ENCODE data around the gene KRTDAP.
"Not testable (repeated sequence)": the region's sequence is repeated elsewhere in the genome, so short reads cannot be mapped to it uniquely, and the experiment has no call there.

The KRTDAP gene

DNA sequence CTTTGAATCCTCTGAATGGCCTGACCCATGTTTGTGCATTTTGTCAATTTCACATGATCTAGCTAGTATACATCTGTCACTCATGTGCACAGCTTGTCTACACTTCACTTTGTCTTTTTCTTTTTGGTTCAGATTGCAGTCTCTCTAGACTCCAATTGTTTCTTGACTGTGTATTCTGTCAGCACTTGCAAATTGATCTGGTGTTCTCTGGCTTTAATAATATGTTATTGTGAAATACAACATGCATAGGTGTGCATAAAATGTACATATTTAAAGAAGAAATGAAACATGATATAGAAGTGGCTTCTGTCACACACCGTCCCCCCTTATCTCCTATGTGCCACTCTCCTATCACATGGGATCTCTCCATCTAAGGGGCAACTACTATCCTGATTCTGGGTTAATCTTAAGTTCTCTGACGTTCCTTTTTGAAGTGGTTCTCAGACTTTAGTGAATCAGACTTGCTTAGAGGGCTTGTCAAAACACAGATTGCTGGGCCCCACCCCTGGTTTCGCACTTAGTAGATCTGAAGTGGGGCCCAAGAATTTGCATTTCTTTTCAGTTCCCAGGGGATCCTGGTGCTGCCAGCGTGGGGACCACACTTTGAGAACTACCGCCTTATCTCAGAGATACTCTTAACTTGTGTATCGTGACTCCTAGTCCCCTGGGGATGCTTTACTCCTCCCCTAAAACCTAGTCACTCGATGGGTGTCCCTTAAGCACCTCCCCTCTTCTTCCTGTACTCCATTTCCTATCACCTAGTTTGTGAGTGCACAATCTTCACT lies 5.8 kb downstream of the KRTDAP start:
- no peak for DNase-seq (ENCODE audit: low read depth, low spot score)

DNA sequence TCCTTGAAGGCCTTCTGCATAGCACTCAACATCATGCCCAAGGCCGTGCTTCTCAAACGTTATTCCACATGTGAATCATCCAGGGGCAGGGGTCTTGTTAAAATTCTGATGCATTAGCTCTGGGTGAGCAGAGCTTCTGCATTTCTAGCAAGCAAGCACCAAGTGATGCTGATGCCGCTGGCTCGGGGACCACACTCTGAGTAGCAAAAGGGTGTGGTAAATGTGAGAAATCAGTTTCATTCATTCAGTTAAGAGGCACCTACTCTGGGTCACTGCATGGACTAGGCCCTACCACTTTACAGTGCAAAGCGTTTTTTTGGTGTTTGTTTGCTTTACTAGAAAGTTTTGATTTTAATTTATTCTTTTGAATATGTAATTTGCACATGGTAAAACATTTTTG lies 7.2 kb downstream of the KRTDAP start:
- DNase-seq (ENCODE audit: low read depth, low spot score), result no peak

DNA sequence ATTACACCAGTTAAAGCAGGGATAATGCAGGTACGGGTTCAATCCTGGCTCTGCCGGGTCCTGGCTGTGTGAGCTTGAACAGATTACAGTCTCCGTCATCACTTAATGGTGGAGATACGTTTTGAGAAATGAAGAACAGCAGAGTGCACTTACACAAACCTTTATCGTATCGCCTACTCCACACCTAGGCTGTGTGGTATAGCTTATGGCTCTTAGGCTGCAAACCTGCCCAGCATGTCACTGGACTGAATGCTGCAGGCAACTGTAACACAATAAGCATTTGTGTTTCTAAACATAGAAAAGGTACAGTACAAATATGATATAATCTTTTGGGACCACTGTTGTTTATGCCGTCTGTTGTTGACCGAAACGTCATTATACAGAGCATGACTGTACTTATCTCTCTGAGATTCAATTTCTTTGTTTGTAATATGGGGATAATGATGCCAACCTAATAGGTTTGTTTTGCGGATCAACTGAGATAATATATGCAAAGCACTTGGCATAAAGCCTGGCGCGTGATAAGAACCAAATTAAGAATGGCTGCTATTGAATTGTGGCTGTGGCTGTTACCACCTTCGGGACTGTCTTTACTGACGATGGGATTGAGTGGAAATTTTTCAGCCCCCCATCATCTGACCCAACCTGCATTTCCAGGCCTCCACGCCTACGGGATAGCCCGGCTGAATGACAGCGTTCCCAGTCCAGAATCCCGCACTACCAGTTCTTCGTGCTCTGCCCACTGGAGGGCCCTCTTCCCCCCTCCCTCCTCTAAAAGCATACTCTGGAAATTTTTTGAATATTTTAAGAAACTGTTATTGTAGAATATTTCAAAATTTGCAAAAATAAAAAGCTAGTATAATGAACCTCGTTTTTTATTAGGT lies 11.2 kb downstream of the KRTDAP start:
- DNase-seq (ENCODE audit: low read depth, low spot score), result no peak

DNA sequence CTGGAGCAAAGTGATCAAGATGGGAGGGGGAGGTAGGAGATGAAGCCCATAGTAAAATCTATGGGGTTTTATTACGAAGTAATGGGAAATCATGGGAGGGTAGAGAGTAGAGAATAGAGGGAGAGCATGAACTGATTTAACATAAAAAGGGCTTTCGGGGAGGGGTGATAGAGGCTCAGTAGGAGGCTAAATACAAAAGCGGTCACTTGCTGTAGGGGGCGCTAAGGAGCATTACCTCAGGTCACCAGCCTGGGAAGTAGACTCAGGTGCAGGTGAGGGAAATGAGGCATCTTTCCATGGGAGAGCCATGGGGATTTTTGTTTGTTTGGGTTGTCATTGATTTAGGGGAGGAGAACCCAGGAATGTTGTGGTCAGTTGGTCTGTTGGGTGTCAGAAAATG lies 14.1 kb downstream of the KRTDAP start:
- no peak for DNase-seq (ENCODE audit: low read depth, low spot score)

DNA sequence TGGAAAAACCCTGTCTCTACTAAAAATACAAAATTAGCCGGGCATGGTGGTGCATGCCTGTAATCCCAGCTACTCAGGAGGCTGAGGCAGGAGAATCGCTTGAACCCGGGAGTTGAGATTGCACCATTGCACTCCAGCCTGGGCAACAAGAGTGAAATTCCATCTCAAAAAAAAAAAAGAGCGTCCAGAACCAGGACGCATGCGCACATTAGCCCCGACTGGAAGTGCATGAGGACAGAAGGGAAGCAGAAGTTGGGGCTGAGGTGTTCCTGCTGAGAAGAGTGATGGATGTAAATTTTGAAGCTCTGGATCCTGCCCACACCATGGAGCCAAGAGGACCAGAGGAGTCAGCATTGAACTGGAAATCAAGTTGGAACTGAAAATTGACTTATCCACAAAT lies 15.7 kb downstream of the KRTDAP start:
- DNase-seq (ENCODE audit: low read depth, low spot score), result not testable (repeated sequence)

DNA sequence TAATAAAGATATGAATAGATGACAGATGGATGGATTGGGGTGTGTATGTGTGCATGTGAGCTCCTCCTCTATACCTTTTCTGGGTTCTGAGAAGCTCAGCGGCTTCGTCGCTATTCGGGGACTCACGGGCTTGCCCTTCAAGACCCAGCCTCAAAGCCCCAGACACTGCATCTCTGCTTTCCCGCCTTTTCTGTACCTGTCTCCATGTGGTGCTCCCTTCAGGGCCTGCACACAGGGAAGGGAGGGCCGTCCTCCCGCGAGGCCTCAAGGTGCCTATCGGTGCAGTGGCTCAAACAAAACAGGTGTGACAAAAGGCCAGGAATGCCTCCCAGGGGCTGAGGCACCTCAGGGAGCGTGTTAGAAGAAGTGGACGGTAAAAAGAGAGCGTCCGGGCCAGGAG lies 16.2 kb downstream of the KRTDAP start:
- DNase-seq (ENCODE audit: low read depth, low spot score), result no peak

DNA sequence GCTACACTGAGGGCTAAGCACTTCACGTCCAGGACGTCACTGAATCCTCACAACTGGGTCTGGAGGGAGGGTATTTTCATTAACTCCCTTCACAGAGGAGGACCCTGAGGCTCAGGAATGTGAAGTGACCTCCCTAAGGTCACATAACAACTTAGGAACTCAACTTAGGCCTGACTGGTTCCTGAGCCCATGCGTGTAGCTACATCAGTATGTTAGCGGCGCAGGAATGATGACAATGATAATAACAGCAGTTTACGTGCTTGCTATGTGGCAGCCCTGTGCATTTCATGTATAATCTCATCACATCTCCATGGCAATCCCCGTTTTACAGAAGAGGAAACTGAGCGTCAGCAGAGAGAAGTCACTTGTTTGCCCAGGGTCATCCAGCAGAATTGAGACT lies 18.3 kb downstream of the KRTDAP start:
- no peak for DNase-seq (ENCODE audit: low read depth, low spot score)

DNA sequence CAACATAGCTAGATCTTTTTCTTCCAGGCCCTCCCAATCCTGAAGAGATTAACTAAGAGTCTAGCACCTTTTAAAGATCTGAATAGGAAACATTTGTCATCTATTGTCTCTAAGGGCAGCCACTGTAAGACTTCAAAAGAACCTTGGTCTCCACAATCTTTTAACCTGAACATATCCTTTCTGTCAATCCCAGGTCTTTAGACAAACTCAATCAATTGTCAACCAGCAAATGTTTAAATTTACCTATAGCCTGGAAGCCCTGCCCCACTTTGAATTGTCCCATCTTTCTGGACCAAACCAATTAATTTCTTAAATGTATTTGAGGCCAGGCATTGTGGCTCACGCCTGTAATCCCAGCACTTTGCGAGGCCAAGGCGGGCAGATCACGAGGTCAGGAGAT lies 19.2 kb downstream of the KRTDAP start:
- DNase-seq (ENCODE audit: low read depth, low spot score), result not testable (repeated sequence)

DNA sequence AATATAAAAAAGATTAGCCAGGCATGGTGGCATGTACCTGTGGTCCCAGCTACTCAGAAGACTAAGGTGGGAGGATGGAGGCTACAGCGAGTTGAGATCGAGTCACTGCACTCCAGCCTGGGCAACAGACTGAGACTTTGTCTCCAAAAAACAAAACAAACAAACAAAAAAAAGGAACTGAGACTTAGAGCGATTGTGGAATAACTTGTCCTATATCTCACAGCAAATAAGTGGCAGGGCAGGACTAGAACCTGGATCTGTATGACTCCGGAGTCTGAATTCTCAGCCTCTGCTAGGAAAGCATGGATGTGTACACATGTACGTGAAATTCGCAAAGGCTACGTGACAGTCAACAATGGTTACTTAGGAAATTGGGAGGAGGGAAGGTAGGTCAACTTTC lies 20.1 kb downstream of the KRTDAP start:
- no peak for DNase-seq (ENCODE audit: low read depth, low spot score)

DNA sequence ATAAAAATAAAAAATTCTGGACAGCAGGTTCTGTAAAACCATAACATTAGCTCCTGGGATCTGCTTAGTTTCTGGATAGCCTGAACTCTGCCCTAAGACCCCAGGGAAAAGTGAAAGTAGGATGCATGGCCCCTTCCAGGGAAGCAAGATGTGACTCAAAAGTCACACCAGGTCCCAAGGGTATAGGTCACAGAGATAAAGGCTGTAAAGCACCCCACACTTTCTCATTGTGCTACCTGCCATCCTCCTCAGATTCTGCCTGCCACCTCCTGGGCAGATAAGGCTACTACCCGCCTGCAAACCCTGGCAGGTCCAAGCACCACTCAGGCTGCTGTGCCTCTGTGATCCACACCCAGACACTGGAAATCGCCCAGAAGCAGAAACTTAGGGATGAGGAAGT lies 21.6 kb downstream of the KRTDAP start:
- DNase-seq (ENCODE audit: low read depth, low spot score), result peak; percentile 42

DNA sequence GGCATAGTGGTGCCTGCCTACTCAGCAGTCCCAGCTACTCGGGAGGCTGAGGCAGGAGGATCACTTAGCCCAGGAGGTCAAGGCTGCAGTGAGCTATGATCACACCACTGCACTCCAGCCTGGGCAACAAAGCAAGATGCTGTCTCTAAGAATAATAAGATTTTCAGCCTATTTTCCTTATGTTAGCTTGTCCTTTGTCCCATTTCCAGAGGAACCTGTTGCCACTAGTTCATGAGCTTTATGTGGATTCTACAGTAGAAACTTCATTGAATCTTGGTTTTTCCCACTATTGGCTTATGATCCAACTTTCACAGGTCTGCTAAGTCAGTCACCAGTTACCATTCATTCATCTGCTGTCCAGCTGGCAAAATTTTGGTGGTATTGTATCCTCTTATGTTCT lies 24.0 kb downstream of the KRTDAP start:
- no peak for DNase-seq (ENCODE audit: low read depth, low spot score)

DNA sequence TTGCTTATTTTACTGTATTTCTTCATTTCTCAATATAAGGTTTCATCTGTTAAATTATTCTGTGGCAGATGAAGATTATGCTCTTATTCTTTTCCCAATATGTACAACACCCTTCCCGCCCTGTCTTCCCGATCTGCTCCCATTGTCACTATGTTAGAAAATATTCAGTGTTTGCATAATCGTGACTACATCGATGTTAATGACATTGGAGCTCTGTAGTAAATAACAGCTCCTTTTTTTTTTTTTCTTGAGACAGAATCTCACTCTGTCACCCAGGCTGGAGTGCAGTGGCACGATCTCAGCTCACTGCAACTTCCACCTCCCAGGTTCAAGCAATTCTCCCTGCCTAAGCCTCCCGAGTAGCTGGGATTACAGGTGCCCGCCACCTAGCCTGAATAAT lies 27.3 kb downstream of the KRTDAP start:
- DNase-seq (ENCODE audit: low read depth, low spot score), result not testable (repeated sequence)

DNA sequence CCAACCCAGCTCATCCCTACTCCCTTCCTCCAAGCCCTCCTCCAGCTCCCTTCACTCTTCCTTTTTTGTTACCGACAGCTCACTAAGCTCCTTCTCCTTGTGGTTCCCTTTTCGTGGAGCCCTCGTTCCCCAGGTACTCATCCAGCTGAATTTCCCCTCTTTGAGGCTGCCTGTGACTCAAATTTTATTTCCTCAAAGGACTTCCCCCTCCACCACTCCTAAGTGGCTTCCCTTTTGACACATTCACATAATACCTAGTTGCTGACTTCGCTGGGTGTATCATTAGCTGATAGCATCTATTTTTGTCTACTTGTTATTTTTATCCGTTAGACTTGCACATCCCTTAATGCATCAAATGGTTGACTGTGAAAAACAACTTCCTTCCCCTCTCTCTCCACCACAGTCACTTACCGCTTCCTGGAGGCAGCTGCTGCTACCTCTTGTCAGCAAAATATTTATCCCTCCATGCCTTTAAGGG lies 27.7 kb downstream of the KRTDAP start:
- no peak for DNase-seq (ENCODE audit: low read depth, low spot score)

DNA sequence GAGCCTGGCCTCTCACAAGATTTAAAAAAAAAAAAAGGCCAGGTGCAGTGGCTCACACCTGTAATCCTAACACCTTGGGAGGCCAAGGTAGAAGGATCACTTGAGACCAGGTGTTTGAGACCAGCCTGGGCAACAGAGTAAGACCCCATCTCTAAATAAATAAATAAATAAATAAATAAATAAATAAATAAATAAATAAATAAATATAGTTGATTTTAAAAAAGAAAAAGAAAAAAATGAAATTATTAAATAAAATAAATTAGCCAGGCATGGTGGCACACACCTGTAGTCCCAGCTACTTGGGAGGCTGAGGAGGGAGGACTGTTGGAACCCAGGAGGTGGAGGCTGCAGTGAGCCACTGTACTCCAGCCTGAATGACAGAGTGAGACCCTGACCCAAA lies 28.5 kb downstream of the KRTDAP start:
- not testable (repeated sequence) for DNase-seq (ENCODE audit: low read depth, low spot score)

DNA sequence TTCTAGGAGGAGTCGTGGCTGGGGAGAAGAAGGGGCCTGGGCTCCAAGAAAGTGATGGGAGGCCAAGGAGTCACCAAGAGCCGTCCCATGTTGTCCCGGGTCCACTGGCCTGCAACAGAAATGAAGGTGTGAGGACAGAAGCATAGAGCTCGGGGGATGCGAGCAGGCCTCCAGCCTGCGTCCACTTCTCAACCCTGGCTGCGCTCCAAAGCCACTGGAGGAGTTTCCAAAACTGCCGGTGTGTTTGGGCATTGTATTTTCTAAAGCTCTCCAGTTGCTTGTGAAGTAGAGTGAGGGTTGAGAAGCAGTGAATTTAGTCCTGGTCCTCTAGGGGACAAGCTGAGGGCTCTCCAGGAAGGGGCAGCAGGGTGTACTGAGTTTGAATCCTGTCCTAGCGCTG lies 29.2 kb downstream of the KRTDAP start:
- DNase-seq (ENCODE audit: low read depth, low spot score), result no peak

DNA sequence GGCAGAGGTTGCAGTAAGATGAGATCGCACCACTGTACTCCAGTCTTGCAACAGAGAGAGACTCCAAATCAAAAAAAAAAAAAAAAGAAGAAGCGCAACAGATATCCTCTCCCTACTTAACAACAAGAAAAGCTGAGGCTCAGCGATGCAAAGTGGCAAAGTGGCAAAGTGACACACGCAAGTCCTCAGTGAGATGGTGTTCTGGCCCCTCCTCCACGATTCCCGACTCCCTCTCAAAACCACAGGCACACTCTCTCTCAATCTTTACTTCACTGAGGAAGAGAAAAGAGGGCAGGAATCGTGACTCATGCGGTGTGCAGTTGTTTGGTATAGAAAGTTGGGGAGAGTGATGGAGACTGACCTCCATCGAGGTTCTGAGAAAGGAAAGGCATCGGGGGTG lies 29.7 kb downstream of the KRTDAP start:
- no peak for DNase-seq (ENCODE audit: low read depth, low spot score)

DNA sequence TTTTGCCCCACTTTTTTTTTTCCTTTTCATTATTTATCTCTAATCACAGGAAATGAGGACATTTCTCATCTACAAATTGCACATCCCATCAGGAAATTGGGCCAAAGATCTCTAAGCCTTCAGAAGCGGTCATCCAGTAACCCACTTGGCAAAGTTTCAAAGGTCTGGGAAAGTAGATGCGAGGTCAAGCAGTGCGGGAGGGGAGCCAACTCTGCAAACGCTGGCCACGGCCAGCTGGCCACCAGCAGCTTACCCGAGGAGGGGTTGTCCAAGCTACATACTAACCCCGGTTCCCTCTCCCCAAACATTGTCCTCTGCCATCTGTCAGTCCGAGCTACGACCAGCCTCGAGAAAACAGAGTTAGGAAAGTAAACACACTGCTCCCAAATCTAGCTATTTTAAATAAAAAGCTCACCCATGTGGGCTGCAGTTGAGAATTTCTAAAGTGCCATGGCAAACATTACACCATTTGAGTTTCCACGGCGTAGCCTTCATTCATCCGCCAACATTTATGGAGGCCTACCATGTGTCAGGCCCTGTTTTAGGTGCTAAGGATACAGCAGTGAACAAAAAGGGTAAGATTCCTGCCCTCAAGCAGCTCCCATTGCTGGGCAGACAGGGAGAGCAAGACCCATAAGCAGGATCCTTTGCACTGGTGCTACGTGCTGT lies 30.7 kb downstream of the KRTDAP start:
- DNase-seq (ENCODE audit: low read depth, low spot score), result no peak

DNA sequence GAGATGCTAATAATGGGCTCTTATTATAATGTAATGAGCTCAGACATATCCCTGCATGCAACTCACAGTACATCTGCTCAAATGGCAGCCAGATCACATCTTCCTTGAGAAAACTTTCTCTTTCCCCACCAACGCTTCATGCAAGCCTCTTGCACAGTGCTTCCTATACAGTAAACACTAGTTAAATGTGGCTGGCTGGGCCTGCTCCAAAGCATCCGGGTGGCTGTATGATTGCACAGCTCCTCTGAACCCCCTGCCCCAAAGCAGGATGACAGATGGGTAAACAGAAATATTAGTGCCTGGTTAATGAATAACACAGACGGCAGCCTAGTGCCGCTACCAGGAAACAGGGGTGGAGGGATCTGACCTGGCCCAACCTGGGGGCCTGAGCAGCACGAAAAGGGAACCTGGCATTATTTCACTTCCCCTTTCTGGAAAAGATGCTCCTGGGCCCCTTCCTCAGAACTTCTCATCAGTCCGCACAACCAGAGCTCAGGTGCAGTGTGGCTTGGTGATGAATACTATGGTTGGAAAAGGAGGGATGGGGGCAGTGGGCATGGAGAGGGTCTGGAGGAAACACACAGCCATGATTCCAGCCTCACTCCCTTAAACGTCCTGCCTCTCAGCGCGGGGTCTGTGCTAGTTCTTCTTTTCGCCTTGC lies 31.4 kb downstream of the KRTDAP start:
- no peak for DNase-seq (ENCODE audit: low read depth, low spot score)

DNA sequence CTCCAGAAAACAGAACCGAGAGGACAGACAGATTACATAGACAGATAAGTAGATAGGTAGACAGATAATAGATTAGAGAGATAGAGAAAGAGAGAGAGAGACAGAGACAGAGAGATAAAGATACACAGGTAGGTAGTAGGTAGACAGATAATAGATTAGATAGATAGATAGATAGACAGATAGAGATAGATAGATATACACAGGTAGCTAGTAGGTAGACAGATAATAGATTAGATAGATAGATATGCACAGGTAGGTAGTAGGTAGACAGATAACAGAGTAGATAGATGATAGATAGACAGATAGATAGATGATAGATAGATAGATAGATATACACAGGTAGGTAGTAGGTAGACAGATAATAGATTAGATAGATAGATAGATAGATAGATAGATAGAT lies 32.1 kb downstream of the KRTDAP start:
- DNase-seq (ENCODE audit: low read depth, low spot score), result no peak

DNA sequence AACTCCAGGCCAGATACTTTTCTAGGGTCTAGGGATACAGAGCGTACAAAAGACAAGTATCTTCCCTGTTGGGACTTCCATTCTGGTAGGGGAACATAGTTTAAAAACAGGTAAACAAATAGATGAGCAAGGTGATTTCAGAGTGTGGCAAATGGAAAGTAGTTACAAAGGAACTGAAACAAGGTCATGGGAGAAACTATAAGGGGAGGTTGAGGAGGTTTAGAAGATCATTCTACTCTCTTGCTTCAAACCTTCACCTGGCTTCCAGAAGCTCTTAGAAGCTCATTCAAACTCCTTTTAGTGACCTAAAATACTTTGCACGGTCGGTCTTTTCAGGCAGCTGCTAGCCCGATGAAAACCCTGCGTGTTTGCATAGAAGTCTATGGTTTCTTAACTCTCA lies 33.1 kb downstream of the KRTDAP start:
- DNase-seq (ENCODE audit: low read depth, low spot score), result no peak

DNA sequence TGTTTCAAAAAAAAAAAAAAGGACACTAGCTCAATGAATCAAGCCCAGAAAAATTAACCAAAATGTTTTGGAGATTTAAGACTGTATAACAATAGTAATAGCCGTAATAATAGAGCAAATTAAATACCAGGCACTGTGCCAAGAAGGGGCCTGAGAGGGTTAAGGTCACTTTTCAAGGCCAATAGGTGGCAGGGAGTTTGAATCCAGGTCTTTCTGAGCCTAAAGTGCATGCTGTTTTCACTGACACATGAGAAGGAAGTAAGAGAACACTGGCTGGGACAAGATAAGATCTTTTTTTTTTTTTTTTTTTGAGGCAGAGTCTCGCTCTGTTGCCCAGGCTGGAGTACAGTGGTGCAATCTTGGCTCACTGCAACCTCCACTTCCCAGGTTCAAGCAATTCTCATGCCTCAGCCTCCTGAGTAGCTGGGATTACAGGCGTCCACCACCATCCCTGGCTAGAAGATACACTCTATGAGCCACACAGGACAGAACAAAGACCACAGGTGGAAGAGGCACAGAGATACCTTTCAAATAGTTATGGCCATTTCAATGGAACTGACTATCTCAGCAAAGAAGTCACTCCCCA lies 34.6 kb downstream of the KRTDAP start:
- DNase-seq (ENCODE audit: low read depth, low spot score), result no peak
